Activated CD8-positive, alpha-beta memory T cell treated with anti-CD3 and anti-CD28 coated beads, Interleukin-2, amount 50 U/mL, for 1 hour (primary cell): ENCODE results near the gene GLYATL1.

Source experiments
- DNase-seq: peaks from one replicate; pipeline ENCODE4 v3.0.0-alpha.2; 2020; ENCODE audit errors: extremely low read depth

GLYATL1 gene, protein sequence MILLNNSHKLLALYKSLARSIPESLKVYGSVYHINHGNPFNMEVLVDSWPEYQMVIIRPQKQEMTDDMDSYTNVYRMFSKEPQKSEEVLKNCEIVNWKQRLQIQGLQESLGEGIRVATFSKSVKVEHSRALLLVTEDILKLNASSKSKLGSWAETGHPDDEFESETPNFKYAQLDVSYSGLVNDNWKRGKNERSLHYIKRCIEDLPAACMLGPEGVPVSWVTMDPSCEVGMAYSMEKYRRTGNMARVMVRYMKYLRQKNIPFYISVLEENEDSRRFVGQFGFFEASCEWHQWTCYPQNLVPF

DNA sequence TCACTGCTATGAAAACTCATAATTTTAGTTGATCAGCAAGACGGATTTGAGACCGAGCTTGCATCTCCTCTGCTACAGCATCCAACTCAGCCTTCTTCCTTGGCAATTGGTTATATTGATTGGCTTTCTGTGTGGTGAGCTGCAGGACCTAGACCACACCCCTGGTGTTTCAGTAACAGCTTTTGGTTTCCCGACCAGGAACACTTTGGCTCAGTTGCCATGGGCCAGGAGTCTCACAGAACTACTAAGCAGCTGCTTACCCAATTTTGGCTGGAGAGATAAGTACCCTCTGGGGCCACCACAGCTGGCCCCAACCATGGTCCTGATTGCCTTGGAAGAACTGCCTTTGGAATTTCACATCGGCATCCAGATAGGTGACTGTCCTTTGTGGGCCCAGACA, at the start of gene GLYATL1:
TSS of gene GLYATL1 (plus strand) at position 212 of the 400 bp plus-strand sequence. CDS start 7,600 bp downstream, outside the sequence.
- DNase-seq = no peak

DNA sequence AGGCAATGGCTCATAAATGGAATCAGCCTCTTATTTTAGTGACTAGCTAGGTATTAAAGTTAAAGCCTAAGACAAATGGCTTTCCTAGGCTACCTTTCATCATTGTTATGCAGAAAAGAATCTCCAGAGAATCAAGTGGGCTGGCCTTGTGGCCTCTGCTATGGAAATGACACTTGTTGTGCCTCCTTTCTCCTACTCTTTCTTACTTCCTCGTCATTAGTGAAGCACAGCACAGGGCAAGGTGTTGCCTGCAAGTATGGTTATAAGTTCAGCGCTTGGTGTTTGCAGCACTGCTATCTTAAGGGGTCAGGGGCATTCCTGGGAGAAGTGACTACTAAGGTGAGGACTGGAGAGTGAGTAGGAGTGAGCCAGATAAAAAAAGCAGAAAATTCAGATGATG, 45.4 kb upstream of the GLYATL1 start:
- DNase-seq = no peak

DNA sequence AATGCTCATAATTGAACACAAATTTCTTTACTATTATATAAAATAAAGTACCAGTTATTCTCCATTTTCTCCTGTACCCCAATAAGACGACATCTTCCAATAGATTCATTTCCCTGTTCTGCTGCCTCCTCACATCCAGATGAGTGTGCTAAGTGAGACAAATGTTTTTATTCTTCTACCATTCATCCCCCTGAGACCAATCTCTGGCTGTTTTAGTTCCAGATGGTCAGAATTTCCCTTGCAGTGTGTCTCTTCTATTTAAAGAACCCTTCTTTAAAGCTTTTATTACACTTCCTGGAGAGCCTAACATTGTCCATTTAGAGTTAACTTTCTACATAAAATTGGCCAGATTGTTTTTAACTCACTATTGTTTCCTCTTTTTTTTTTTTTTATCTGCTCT, 41.2 kb upstream of the GLYATL1 start:
- no peak for DNase-seq

DNA sequence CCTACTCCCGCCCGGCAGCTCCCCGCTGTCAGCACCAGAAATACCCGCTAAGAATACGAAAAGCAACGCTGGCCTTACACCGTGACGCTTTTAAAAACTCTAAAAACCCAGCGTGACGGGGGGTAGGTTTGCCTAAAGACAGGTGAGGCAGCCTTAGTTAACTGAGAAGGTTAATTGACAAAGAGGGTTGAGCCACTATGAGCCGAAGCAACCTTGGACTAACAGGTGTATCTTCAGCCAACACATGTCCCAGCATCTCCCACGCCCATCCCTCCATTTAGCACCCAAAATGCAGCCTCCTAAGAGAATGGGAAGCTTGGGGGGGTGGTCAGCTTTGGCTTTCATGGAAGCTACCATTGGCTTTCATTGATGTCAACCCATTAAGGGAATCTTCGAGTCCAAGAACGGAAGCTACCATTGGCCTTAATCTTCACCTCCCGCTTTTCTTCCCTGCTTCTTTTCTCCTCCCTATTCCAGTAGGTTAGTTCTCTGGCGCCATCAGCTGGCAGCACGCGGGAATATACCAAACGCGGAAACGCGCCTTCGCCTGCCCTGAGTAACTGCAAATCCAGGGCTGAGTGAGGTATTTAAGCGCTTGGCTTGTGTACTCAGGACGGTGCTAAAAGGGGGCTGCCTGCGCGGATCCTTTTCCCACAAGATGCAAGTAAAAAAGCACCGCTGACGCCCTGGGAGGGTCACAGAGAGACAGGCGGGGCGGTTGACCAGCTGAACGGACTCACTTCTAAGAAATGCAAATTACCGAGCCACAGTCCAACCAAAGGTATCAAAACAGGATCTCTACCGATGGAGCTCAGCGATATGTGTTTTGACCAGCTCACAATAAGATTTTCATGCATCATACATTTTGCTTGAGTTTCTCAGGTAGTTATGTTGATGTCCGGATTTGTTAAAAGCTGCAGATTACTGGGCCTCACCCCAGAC, 38.5 kb upstream of the GLYATL1 start:
- DNase-seq = no peak

DNA sequence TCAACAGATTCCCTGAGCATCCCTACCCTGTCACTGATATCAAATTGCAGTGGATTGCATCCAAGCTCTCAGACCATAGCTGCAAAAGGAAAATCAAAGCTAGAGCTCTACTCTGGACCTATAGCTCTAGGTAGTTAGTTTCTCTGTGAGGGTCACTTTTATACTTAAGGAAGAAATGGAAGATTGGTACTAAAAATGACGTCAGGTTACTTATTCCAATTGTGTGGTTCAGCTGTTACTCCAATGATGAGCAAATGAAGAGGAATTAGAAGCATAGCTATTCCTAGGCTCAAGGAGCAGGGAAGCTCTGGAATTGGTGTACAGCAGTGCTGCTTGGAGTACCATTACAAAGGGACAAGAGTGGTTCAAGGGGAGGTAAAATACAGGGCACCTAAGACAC, 36.4 kb upstream of the GLYATL1 start:
- no peak for DNase-seq

DNA sequence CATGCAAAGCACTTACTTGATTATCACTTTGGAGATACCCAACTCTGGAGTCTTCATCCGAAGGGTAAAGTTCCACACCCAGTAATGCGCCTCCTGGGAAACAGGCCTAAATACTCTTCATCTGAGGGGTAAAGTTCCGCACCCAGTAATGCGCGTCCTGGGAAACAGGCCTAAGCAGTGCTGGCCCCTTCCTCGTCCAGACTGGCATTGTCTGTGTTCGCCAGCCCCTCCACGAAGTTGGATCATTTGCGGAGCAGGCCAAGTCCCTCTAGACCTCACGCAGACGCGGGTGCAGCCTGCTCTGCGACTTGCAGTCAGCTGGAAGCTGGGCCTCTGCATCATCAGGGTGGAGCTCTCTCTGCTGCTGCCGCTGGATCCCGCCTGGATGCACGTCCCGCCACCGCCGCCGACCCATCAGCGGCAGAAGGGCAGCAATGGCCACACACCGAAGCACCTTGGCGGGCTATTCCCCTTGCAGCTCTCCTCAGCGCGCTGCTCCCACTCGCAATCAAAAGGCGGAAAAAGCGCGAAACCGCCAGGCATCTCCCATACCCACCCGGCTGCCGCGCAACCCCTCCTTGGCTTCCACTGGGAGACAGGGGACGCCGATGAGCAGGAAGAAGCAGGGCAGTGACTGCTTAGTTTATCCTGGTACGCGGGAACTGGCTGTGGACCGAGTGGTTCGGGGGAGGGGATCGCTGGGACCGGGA, 34.1 kb upstream of the GLYATL1 start:
- no peak for DNase-seq

DNA sequence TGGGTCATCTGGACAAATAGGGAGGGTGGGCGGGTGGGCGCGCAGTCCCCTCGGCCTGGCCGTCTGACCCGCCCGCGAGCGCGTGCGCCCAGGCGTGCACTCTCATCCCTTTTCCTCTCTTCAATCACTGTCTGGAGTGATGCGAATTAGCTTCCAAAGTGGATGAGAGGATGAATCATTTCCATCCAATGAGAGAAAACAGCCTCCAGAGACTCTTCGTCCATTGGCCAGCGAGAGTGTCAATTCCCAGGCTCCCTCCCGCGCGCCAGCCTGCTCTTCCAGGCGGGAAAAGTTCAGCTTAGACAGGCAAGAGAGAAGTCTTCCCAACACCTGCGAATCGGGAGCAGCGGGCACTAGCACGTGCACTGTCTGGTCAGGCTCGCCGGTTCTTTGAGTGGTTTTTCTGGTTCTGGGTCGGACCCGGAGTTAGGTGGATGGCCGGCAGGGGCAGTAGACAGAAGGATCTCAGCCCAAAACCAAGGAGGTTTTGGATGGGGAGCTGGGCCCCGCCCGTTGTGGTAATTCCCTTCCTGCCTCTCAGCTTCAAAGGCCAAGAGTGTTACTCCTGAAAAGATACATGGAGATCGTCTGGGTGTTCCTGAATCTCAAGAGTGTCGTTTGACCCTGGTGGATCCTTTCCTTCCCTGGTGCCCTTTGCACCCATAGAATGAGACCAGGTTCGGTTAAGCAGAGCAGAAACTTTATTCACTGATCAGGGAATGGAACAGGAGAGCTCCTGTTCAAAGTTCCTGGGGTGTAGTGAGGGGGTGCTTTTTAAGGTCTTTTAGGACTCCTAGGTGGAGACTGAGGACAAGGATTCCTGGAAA, 33.4 kb upstream of the GLYATL1 start:
- DNase-seq = no peak

DNA sequence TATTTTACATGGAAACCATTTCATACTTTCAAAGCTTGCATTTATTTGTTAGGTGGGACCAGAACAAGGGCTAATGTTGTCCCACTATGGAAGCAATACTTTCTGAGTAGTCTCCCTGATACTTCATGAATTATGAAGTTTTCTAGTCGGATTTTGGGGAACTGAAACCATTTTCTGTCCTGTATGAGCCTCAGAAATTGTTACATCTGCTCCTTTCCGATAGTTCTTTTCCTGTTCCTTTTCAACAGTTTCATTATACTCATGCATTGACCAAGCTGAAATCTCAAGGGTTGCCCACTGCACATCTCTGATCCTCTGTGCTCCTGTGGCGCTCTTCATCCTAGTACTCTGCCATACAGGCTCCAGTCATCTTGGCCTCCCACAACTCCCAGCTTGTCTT, 31.5 kb upstream of the GLYATL1 start:
- DNase-seq = no peak

DNA sequence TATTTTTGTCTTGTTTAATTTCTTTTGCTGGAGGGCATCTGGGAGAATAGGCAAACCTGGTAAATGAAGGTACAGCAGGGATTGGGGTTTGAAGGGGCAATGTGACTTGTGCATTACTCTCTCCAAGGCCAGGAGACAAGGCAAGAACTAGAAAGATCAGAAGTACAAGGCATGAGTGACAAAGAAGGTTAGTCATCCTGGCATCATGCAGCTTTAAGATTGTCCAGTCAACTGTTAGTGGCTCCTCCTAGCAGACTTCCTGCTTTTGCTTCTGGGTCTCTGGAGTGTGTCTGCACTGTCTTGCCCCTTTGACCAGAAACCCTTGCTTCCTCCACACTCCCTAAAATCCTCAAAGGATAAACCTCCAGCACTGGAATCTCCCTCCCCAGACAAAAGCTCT, 27.2 kb upstream of the GLYATL1 start:
- no peak for DNase-seq

DNA sequence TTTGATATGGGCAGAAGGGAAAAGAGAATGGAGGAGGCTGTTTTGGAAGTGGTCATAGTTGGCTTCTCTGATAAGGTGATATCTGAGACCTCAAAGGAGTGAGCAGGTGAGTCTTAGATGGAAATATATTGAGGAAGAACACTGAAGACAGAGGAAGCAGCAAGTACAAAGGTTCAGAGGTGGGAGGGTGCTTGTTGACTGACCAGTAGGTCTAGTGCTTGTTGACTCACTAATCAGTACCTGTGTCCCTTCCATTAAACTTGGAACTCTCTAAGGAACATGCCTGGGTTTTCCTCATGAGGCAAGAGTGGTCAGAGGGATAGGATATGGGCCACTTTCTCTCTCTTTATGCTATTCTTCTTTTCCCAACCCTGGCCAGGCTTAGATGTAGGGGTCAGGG, 25.6 kb upstream of the GLYATL1 start:
- DNase-seq = no peak

DNA sequence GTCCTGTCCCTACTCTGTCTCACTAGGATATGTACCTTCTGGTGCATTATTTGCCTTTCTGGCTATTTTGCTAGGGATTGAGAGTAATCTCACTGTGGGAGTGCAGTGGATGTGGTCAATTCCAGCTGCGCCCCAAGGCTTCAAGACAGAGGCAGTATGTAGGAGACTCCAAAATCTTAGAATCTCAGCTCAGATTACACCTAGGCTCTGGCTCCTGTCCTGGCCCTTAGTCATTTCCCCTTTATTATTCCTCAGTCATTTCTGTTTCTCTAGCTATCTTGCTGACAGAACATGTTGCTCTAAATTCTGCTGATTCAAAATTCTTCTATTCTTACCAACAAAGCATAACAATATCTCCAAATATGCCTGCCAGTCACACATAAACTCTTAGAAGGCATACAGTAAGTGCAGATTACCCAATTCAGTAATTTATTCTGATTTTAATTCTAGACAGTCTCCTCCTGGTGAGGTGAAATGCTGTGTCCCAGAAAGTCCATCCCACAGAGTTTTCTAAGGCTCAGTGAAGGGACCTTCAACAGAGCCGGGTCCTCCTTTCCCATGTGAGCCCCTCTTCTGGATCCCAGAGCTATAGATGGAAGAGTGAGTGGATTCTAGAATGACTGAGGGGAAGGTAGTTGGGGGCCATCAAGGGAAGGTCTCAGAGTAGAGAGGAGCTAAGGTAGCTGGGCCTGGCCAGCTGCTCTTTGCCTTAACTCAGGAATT, 24.3 kb upstream of the GLYATL1 start:
- no peak for DNase-seq

DNA sequence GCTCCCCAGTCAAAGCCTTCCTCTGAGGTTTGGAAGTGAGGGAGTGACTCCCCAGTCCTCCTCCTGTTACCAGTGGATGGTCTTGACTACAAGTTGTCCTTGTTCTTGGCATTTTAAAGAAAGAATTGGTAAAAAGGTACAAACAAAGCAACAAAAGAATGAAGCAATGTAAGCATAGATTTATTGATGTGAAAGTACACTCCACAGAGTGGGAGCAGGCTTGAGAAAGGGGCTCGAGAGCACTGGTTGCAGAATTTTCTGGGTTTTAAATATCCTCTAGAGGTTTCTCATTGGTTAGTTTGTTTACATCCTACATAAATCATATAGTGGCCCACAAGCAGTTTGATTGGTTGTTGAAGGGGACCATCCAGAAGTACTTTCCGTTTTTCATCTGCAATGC, 22.7 kb upstream of the GLYATL1 start:
- DNase-seq = no peak

DNA sequence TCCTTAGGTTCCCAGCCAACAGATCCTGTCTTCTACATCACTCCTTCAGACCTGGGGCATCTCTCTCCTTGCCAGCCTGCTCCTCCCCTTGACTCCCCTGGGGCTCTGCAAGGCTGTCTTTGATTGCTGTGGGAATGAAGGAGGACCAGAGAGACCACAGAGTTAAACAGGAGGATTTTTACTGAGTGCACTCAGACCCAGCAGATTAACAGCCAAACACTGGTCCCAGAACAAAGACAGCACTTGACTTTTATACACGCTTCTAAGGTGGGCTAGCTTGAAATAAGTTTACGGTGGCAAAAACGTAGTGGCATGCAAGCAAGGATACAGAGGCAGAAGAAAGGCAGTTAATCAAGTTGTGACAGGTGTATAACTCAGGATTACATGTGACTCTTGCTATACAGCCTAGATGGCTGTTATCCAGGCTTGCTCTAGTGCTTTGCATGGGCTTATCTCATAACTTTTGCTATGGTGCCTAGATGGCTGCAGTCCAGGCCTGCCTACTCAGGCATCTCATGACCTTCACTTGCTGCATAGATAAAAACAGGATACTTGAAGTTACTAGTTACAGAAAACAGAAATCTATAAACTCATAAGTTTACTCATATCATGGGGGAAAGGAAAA, 22.0 kb upstream of the GLYATL1 start:
- no peak for DNase-seq

DNA sequence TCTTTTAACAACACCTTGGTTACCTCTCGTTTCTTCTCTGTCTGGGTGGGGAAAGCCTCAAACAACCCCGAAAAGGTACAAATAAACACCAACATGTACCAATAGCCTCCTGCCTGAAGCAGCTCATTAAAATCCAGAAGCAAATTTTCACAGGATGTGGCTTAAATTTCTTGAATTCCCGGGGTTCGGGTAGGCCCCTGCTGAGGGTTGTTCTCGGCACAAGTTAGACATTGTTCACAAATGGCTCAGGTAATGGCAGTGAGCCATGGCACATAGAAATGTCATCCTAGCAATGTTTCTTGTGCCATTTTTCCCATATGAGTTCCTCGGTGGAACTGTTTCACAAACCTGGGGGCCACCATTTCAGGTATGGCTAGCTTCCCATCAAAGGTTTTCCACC, 19.7 kb upstream of the GLYATL1 start:
- no peak for DNase-seq

DNA sequence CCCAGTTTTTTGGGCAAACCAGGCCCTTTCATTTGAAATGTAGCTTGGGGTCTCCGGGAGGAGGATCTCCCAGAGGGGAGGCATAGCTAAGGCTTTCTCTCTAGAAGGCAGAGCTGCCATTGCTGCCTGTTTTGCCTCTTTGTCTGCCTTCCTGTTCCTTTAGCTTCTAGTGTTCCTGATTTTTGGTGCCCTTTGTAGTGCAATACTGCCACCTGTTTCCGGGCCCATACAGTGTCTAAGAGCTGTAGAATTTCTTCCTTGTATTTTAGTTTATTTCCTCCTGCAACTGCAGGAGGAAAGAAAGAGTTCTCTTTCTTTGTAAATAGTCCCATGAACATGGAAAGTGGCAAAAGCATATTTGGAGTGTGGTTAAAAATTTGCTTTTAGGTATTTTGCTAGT, 19.3 kb upstream of the GLYATL1 start:
- DNase-seq = no peak

DNA sequence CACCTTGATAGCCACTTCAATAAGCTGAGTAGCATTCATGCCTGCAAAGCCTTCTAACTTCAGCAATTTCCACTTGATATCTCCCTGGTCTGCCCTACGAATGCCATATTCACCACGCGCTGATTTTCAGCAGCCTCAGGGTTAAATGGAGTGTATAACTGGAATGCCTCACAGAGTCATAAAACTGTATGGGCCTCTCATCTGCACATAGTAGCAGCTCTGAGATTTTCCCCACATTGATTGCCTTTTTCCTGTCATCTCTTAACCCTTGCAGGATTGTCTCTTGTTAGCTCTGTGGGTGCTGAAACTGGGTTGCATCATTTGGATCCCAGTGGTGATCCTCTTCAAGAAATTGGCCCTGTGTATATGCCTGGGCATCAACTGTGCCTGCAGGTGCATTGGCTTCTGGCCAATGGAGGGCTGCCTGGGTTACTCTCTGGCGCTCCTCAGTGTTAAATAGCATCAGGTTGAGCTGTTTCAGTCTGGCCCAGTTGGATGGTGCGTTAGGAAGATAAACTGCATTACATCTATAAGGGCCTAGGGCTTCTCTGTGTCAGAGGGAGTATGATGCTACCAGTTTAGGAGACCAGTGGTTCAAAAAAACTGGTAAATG, 17.4 kb upstream of the GLYATL1 start:
- DNase-seq = no peak

DNA sequence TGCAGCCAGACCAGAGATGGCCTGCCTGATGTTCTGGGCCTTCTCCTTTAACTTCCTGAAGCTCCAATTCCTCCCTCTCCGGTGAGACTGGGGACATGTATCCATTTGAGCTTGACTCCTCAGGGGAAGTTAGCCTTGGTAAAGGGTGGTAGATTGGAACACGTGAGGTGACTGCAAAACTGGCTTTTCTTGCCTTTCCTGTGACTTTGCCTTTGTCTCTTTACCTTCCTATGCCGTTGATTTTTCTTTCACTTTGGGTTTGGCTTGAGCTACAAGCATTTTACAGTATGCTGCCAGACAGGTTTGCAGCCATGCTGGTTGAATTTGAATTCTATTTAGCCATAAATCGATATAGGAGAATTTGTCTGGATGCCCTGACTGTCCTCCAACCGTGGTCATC, 16.8 kb upstream of the GLYATL1 start:
- DNase-seq = no peak

DNA sequence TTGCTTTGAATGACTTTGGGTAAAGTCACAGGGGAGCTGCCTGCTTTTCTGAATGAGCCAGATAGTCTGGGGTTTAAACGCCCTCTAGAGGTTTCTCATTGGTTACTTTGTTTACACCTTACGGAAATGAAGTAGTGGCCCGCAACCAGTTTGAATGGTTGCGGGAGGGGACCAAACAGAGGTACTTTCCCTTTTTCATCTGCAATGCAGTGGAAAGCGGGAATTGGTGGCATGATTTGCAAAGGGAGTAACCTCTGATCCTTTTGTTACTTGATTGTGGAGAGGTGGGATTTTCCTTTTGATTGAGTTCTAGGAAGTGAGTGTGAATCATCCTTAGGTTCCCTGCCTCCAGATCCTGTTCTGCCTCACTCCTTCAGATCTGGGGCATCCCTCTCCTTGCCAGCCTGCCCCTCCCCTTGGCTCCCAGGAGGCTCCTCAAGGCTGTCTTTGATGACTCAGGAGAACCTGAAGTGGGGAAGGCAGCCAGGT, 15.9 kb upstream of the GLYATL1 start:
- DNase-seq = no peak

DNA sequence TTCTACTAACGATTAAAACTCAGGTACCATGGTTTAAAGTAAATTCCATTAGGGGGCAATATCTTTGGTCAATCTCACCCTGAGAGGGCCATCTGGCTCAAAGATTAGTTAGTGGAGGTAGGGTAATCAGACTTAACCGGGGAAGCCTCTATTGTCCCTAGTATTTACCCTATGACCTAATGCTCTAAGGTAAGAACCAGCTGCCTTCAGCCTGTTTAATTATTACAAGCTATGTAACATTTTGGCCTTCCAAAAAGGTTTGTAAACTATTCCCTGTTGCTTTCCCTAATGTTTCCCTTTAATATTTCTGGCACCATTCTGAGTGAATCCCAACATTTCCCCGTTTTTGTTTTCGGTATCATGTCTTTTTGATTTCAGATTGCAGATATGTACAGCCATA, 15.1 kb upstream of the GLYATL1 start:
- DNase-seq = no peak

DNA sequence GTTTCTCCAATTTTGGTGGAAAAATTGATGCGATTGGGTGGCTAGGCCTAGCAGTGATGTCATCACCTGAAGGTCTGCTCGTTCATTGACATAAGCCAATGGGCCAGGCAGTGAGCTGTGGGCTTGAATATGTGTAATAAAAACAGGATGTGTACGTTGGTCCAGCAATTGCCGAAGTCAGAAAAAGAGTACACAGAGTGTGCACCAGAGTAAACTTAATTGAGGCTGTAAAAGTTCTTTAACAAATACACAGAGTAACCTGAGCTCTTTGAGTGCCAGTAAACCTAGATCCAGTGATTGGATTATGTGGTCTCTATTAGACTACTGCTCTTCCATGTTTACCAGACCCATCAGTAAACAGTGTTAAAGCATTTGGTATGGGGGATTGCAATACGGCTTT, 13.0 kb upstream of the GLYATL1 start:
- no peak for DNase-seq
